Erythroblast (primary cell): ENCODE results near the gene WNK1.

ENCODE experiments used
- GATA1 ChIP-seq: IDR thresholded peaks from 2 replicates; pipeline ENCODE4 v1.6.1; 2011; ENCODE audit warnings: low read depth, mild to moderate bottlenecking, control low read depth, low read length, moderate library complexity
- POLR2A ChIP-seq: IDR thresholded peaks from 2 replicates; pipeline ENCODE4 v1.6.1; 2011; ENCODE audit warnings: mild to moderate bottlenecking, low read length

DNA sequence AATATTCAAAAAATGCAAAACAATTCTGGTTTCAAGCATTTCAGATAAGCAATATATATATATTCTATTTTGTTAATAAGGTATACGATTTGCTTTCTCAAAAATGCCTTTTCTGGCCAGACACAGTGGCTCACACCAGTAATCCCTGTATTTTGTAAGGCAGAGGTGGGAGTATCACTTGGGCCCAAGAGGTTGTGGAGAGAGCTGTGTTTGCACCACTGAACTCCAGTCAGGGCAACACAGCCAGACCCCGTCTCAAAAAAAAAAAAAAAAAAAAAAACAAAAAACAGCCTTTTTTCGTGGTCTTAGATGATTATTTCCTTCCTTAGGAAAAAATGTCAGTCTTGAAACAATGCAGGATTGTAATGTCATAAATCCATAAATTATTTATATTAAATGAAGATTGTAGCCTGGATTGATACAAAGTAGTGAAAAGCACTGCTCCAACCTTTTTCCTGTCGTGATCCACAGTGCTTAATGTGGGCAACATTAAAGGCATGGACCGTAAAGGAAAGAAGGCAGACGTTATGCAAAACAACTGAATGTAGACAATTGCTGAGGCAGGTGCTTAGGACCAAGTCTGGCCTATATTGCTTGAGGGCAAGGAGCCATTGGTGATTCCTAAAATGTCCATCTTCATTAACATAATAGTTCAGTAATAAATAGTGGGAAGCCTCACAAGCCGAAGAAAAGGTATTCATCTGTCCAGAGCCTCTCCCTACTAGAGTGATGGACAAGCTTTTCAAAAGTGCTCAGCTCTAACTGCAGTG lies 160.3 kb downstream of the WNK1 start:
- no peak for TF ChIP-seq POLR2A
- TF ChIP-seq GATA1 = no peak
